ENCODE measurements around the gene NEK7.
A peak's percentile ranks its signal among the peaks of the same experiment; 100 is the strongest.

Gene NEK7

DNA sequence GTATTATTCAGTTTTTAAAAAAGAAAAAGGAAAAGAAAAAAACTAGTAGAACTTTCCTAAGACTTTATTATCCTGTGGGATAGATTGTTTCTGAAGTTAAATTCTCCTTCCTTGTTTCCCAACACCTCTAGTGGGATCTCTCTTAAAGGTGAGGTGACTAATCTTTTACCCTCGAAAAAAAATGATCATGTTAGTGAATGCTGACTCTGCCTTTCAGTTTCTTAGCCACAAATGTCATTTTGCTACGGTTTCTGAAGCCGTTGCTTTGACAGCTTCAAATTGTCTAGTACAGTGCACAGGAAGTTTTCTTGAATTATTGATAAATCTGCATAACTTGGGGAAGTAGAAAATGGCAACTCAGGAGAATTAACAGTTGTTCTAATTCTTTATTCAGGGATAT lies 13.0 kb upstream of the NEK7 start:
- no peak for DNase-seq (ENCODE audit: low read depth)

DNA sequence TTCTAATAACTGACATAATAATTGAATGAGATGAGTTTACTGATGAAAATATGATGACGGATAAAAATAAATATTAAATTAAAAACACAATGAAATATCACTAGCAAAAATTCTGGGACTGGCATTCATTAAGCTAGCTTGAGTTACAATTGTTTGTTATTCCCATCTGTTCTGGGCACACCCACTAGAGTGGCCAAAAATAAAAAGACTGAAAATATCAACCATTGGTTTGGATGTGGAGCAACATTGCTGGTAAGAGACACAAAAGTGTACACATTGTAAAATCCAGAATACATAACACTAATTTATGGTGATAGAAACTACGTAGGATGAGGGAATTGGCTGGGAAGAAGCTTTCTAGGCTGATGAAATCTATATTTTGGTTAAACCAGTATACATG lies 9.6 kb upstream of the NEK7 start:
- no peak for DNase-seq (ENCODE audit: low read depth)

DNA sequence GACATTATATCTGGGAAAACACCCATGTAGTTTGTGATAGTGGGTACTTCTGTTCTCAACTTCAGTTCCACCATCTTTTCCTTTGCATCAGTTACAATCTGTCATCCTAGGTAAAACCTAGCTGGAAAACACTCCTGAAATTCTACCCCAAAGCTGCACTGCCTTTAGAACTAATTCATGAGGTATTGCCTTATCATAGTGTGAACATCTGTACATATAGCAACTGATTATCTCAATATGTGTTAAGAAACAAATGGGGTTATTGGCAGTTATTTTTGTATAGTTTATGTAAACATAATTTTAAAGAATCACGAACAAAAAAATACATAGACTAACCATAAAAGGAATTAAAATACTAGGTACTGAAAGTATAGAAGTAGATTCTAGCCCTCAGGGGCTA lies 6.4 kb upstream of the NEK7 start:
- DNase-seq (ENCODE audit: low read depth) = no peak

DNA sequence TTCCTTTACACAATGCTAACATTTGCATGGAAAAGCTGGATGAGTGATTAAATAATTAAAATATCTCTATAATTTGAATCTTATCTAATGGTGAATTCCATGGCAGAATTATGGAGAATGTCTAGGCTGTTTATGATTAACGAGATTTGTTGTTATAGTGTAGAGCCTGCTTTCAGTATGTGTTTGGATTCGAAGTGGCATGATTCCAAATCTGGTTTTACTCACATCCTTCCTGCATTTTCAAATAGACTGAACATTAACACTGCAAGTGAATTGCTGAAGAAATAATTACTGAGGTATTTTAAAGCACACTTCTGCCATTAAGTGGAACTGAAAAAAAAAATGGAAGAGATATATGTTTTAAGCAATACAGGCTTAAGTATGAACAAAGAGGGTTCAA lies 5.1 kb upstream of the NEK7 start:
- DNase-seq (ENCODE audit: low read depth) = peak; percentile 51

DNA sequence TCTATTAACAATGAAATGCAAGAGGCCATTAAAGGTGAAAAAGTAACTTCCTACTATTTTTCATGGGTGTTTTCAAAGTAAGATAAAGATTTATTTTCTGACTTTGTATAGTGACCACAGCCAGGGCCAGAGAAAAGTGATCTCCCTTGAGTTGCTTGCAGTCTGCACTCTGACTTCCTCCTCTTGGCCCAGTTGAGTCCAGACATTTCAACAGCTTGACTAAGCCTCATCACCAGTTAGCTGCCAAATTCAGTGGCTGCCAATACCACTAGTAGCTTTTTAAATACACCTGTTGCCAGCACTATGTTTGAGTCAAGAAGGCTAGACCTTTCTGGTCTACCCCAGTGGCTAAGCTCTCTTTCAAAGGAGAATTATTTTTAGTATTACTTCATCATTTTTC lies 3.7 kb upstream of the NEK7 start:
- DNase-seq (ENCODE audit: low read depth) = no peak

DNA sequence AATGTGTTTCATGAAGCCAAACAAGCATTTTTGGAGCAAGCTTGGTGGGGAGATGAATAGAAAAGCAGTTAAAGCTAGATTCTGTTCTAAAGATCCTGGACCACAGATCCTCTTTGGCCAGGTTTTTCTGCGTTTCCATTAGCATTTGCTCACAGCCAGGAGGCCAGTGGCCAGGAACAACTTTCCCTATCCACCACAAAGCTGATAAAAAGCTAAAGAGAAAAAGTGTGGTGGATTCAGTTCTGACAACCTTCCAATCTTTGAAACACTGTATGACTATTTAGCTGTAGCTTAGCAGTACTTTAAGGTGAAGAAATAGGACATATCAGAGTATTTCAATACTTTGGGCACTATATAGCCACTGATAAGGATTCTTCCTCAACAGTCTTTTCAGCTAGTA lies 3.0 kb upstream of the NEK7 start:
- DNase-seq (ENCODE audit: low read depth) = peak; percentile 72

DNA sequence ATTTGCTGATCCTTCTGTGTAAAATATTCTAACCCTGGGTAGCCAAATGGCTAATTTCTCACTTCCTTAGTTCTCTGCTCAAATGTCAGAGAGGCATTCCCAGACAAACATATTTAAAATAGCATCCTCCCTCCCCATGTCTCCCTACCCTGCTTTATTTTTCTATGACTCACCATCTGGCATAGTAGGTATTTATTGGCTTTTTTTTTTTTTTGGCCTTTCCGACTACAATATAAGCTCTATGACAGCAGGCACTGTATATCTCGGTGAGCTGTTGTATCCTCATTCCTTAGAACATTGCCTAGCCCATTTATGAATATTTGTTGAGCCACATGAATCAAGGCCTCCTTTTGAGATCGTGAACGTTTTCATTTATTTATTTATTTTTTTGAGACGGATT lies 1.5 kb upstream of the NEK7 start:
- no peak for DNase-seq (ENCODE audit: low read depth)

DNA sequence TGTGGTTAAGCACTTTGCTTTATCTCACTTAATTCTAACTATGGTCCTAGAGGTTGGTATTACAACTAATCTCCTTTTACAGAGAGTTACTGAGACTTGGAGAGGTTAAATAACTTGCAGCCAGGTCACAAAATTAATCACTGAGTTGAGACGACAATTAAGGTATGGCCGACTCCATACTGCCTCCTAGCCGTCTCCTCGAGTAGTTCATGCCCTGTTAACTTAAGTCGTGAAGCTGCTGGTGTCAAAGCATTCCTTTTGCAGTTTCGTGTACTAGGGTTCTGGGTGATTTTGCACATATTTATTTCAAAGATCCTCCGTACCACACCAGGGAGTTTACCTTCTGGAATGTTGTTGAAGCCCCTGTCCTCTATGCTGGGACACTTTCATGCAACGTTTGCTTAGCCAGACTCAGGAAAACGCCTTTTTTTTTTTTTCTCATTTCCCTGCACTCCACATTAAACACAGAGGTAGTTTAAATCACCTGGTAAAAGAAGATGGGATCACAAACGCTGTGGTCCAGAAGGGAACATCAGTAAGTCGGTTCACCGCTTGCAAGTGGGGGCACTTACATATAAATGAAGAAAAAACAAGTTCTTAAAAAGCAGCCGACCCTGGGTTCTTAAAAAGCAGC lies 570 bp upstream of the NEK7 start:
- DNase-seq (ENCODE audit: low read depth) = peak; percentile 83

DNA sequence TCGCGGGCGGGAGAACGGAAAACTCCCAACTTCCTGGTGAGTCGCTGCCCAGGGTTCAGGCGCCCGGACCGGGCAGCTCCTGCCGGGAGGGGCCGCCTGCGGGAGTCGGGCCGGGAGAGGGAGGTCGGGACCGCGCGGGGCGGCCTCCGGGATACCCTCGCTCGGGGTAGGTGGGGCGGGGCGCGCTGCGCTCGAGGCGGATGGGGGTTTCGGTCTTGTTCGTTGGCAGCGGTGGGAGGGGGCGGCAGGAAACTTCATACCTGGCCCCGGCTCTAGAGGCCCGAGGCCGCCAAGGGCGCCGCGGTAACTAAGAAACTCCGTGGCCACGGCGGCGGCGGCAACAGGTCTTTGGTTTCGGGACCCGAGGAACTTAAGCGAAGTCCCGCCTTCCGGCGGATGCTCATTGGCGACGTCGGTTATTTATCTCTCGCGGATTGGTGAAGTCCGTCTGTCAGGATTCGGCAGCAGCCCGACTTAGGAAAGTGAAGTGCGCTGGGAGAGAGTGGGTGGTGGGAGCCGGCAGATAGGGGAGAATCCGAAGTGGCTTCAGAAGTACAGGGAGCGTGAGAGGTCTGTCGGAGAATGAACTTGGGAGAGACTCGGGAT lies 546 bp downstream of the NEK7 start:
- peak; percentile 94 for DNase-seq (ENCODE audit: low read depth)

DNA sequence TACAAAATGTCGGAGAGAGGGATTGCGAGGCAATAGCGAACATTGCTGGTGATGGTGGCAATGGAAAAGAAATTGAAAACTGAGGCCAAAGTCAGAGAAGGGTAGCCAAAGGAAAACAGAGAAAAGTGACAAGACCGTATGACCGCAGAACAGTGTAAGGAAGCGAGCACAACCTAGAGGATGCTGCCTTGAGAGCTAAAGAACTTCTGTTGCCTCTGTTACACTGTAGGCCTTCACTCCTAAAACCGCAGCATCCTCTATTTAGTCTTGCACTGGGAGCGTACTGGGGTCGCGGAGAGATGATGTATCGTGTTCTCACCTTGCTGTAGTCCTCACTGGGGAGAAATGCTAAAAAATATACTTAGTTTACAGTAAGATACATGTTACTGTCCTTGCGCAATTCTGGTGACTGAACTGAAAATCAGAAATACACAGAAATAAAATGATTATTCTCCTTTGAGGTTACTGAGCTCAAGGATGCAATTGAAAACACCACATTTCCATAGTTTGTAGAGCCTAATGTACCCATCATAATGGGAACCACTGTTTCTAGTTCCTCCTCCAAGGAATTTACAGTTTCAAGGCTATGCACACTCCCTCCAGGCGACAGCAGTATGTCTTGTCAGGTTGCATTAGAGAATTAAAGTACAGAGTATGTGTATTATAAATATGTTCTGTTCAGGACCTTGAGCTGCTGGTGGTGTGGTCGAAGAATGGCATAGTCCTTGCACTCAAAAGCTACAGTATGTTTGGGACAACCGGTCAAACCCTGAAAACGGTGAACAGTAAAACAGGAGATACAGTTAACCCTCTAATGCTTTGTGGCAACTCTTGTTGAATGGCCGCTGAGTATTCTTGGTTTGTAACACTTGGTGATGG lies 1.3 kb downstream of the NEK7 start:
- peak; percentile 45 for DNase-seq (ENCODE audit: low read depth)

DNA sequence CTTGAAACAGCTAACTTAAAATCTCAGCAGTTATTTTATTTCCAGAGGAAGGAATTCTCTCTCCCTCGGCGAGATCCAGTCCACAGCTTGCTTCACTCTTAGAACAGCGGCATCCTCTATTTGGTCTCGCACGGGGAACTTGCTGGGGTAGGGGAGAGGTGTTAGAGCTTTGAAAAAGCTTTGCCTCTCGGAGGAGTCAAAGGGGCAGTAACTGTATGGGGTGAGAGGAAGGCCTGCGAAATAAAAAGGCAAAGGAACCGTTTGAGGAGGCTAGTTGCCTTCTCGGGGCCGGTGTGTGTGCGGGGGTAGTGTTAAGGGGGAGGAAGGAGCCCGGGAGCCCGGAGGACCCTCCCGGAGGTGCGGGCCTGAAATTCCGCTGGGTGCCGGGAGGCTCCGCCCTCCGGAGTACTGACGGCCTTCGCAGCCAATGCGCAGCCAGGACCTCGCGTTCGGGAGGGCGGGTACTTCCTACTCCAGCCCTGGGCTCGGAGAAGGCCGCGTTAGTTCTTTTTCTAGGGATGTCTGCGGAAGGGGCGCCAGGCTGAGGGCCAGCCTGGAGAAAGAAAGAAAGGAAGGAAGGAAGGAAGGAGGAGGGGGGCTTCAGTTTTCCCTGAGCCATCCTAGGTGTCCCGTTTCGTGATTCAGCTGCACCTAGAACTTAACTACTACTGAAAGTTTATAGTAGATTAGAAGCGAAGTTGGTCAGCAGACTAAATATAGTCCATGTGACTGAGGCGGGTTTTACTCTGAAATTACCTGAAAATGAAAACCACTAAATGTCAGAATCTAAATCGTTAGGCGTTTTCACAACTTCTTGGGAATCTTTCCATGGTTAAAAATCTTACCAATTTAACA lies 2.2 kb downstream of the NEK7 start:
- peak; percentile 87 for DNase-seq (ENCODE audit: low read depth)

DNA sequence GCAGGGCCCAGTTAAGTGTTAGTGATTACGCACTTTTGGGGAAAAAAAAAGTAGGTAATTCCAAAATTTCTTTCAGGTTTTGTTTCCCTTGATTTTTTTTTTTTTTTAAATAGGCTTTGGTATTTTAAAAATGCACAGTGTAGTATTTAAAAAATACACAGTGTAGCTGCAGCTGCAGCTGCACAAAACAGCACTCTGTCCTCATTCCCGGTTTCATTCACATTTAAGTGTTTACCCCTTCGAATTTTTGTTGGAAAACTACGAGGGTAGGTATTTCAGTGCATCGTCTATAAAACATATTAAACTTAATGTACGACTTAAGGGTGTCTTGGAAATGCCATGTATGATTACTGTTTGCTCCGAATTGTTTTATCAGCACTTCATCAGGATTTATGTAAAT lies 3.4 kb downstream of the NEK7 start:
- DNase-seq (ENCODE audit: low read depth) = no peak

DNA sequence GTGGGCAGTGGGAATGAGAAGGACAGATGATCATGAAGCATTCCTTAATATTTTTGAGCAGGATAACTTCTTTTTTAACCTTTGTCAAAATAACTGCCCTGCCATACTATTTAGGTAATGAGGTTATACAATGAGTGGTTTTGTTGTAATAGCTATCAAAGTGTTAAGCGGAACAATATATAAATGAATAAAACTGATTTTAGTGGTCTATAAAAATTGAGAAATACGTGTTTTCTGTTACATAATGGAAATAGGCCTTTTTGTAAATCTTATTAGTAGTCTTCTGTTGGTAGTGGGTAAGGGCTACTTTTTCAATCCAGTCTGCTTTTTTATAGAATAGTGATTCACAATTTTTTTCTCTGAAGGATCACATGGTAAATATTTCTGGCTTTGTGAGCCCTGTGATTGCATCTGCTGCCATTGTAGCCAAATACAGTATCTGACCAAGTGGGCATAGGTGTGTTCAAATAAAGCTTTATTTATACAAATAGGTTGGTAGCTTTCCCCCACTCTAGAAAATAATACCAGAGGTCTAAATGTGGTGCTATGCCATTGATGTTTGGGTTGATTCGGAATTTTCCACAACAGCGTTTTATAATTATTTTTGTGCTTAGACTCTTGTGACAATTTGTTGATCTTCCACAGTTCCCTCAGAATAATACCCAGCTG lies 4.3 kb downstream of the NEK7 start:
- no peak for DNase-seq (ENCODE audit: low read depth)

DNA sequence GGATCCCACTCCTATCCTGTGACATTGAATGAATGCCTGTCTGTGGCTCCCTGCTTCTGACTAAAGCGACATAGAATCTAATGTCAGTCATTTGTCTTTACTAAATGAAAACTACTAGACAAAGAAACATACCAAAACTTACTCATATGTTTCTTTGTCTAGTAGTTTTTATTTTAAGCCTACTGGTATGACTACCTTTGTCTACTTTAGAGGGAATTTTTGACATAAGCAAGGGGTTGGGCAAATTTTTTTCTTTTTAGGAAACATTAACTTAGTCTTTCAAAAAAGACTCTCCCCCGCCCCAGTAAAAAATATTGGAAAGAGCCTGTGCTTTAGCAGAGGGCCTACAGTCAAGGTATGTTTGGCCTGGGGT lies 4.9 kb downstream of the NEK7 start:
- DNase-seq (ENCODE audit: low read depth) = no peak

DNA sequence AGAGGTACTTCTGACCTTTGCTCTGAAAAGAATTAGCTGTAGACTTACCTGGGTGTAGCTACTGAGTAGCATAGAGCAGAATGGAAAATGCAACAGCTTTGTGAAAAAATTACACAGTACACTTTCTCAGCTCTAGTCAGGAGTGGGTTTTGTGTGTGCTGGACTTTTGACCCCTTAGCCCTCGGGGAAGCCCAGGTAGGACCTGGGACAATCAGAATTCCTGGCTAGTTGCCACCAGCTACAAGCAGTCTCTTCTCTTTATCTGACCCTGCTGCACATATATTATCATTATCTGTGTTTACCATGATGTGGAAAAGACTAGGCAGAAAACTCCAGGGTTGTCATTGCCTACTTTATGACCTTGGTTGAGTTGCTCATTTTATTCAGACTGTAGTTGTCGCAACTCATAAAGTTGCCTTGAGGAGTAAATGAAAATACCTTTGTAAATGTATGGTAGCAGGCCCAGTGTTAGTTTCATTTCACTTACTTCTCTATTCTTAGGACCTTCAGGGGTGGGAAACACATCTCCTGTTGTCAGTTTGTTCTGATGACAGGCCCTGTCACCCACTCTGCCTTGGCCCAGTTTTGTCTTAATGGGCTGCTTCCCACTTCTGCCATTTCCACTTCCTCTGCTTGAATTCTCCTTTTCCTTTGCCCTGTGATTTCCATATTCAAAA lies 5.4 kb downstream of the NEK7 start:
- no peak for DNase-seq (ENCODE audit: low read depth)

DNA sequence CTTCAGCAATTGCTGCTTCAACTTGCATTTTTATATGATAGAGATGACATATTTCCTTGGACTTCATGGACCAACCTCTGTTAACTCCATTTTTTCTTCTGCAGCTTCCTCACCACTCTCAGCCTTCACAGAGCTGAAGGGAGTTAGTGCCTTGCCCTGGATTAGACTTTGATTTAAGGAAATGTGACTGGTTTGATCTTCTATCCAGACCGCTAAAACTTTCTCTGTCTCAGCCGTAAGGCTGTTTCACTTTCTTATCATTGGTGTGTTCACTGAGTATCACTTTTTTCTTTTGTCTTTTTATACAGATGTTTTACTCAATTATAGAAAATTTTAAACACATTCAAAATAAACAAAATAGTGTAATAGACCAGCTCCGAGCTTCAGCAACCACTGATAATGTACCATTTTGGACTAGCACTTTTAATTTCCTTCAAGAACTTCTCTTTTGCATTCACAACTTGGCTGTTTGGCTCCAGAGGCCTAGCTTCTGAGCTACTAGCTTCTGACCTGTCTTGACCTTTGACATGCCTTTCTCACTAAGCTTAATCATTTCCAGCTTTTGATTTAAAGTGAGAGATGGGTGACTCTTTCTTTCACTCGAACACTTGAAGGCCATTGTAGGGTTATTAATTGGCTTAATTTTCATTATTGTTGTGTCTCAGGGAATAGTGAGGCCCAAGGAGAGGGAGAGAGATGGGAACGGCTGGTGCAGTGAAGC lies 9.3 kb downstream of the NEK7 start:
- DNase-seq (ENCODE audit: low read depth) = no peak

DNA sequence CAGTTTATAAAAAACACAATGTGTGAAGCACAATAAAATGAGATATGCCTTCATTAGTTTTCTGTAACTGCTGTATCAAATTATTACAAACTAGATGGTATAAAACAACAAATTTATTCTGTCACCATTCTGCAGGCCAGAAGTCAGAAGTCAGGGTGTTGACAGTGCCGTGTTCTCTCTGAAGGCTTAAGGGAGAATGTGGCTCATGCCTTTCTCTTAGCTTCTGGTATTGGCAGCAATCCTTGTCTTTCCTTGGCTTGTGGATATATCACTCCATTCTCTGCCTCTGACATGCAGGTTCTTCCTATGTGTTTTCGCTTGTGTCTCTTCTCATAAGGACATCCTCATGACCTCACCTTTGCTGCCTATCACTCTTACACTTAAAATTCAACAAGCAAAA lies 10.1 kb downstream of the NEK7 start:
- no peak for DNase-seq (ENCODE audit: low read depth)

DNA sequence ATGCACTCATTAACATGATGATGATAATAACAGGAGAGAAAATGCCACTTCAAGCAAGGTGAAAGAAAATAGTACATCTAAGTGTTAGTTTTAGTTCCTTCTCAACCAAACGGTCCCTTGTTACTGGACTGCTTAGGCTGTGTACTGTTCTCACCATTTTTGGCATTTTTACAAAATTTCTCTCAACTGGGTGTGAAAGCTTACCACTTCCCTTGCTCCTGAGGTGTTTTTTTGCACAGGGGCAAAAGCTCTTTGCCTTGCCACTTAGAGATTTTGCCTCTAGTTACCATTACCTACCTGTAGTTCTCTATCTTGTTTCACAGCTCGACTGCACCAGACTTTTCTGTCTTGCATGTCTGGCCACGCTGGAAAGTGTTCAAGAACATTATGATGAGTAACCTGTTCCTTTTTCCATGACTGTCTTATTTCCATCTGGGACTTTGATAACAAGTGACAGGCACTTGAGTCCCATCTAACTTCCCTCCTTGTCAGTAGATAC lies 10.7 kb downstream of the NEK7 start:
- peak; percentile 61 for DNase-seq (ENCODE audit: low read depth)

DNA sequence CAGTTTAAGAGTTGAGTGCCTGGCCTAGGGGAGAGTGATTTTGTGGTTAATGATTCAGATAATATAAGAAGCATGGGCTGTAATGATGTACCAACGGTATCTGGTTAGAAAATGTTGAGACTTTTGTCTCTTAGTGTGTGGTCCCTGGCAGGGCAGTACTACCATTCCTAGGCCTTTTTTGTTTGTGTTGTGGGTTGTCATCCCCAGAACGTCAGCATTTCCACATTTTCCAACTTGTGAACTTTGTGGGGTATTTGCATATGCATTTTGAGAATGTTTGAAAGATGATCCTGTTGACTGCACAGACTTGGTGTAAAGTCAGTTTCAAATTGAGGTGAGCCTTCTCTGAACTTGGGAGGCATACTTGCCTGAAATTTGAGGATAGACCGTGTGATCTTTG lies 11.4 kb downstream of the NEK7 start:
- peak; percentile 85 for DNase-seq (ENCODE audit: low read depth)

DNA sequence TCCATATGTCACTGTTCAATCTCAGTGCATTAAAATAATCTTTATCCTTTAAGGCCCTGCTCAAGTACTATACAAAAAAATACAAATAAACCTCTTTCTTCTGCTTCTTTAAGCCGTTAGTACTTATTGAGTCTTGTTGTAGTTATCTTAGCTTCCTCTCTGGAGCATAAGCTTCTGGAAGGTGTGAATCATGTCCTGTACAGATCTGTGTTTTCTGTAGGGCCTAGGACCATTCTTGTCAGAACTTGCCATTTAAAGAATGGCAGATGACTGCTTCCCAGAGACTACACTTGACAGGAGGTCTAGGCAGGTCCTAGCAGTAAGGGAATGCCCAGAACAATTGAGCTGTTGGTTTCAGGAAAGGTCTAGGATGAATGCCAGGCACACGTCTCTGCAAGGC lies 12.9 kb downstream of the NEK7 start:
- DNase-seq (ENCODE audit: low read depth) = peak; percentile 37
